Liver (tissue), 9 donors: ENCODE measurements around the gene BTBD1. TPM values are rescaled to one million over a fixed set of nuclear protein-coding genes. Genes with fewer than 3 reads are reported as not detected.

Experiments
- DNase-seq: peaks from one replicate; pipeline ENCODE4 v3.0.0-alpha.2; 2017; ENCODE audit warnings: low spot score
- H3K27ac ChIP-seq, 2 donors: one replicate each; pipeline ENCODE4 v1.7.0; 2013; ENCODE audit warnings: inconsistent platforms in 2 of 2, low read length in 2 of 2, control low read depth in 1 of 2, low read depth in 1 of 2, mild to moderate bottlenecking in 1 of 2
- H3K27me3 ChIP-seq, 4 donors: one replicate each; pipeline versions ENCODE4 v1.6.1 to v1.7.0; 2013; ENCODE audit warnings: low read length in 3 of 4, inconsistent platforms in 1 of 4, mild to moderate bottlenecking in 1 of 4, moderate library complexity in 1 of 4; ENCODE audit not compliant: control insufficient read depth in 4 of 4, insufficient read depth in 4 of 4
- H3K36me3 ChIP-seq, 4 donors: one replicate each; pipeline versions ENCODE4 v1.6.1 to v1.7.0; 2013; ENCODE audit warnings: low read length in 3 of 4, mild to moderate bottlenecking in 3 of 4, low read depth in 1 of 4, moderate library complexity in 1 of 4; ENCODE audit not compliant: control insufficient read depth in 4 of 4, insufficient read depth in 3 of 4
- H3K4me1 ChIP-seq, 4 donors: one replicate each; pipeline versions ENCODE4 v1.6.1 to v1.7.0; 2013; ENCODE audit warnings: low read length in 3 of 4, mild to moderate bottlenecking in 3 of 4, moderate library complexity in 1 of 4; ENCODE audit not compliant: control insufficient read depth in 4 of 4, insufficient read depth in 4 of 4
- H3K4me3 ChIP-seq, 3 donors: one replicate each; pipeline versions ENCODE4 v1.6.1 to v1.7.0; 2013; ENCODE audit warnings: low read length in 3 of 3, control low read depth in 1 of 3, low read depth in 1 of 3, mild to moderate bottlenecking in 1 of 3
- H3K9ac ChIP-seq, 2 donors: one replicate each; pipeline ENCODE4 v1.7.0; 2013; ENCODE audit warnings: low read length in 2 of 2, mild to moderate bottlenecking in 2 of 2, moderate library complexity in 2 of 2, control low read depth in 1 of 2, low read depth in 1 of 2
- H3K9me3 ChIP-seq, 4 donors: one replicate each; pipeline versions ENCODE4 v1.6.1 to v1.7.0; 2013; ENCODE audit warnings: low read length in 3 of 4; ENCODE audit not compliant: control insufficient read depth in 4 of 4
- EGR1 ChIP-seq, 2 donors: IDR thresholded peaks; 2 replicates each; pipeline ENCODE4 v1.6.1; 2016 to 2018; ENCODE audit warnings: antibody characterized with exemption in 2 of 2, low read depth in 2 of 2
- FOXA1 ChIP-seq: IDR thresholded peaks from 2 replicates; pipeline ENCODE4 v1.6.1; 2016; ENCODE audit warnings: antibody characterized with exemption
- FOXA2 ChIP-seq: IDR thresholded peaks from 2 replicates; pipeline ENCODE4 v1.6.1; 2016; ENCODE audit warnings: antibody characterized with exemption
- GABPA ChIP-seq, 2 donors: IDR thresholded peaks in 1 of 2; conservative IDR thresholded peaks in 1 of 2; 2 replicates each; pipeline ENCODE4 v1.6.1; 2016; ENCODE audit warnings: antibody characterized with exemption in 2 of 2, mild to moderate bottlenecking in 1 of 2, moderate library complexity in 1 of 2
- HNF4A ChIP-seq, 2 donors: conservative IDR thresholded peaks; 2 replicates each; pipeline ENCODE4 v1.6.1; 2016; ENCODE audit warnings: antibody characterized with exemption in 2 of 2, mild to moderate bottlenecking in 2 of 2
- HNF4G ChIP-seq: IDR thresholded peaks from 2 replicates; pipeline ENCODE4 v1.6.1; 2016; ENCODE audit warnings: antibody characterized with exemption
- JUND ChIP-seq, 2 donors: IDR thresholded peaks; 2 replicates each; pipeline ENCODE4 v1.6.1; 2016; ENCODE audit warnings: antibody characterized with exemption in 2 of 2
- NR2F2 ChIP-seq: IDR thresholded peaks from 2 replicates; pipeline ENCODE4 v1.6.1; 2016; ENCODE audit warnings: antibody characterized with exemption
- RAD21 ChIP-seq, 2 donors: IDR thresholded peaks; 2 replicates each; pipeline ENCODE4 v1.6.1; 2016; ENCODE audit warnings: antibody characterized with exemption in 2 of 2, mild to moderate bottlenecking in 2 of 2
- RXRA ChIP-seq, 2 donors: IDR thresholded peaks; 2 replicates each; pipeline ENCODE4 v1.6.1; 2017 to 2018; ENCODE audit warnings: antibody characterized with exemption in 2 of 2, mild to moderate bottlenecking in 1 of 2
- SP1 ChIP-seq: IDR thresholded peaks from 2 replicates; pipeline ENCODE4 v1.6.1; 2018; ENCODE audit warnings: antibody characterized with exemption, mild to moderate bottlenecking
- TAF1 ChIP-seq: conservative IDR thresholded peaks from 2 replicates; pipeline ENCODE4 v1.6.1; 2016; ENCODE audit warnings: antibody characterized with exemption, mild to moderate bottlenecking
- YY1 ChIP-seq: IDR thresholded peaks from 2 replicates; pipeline ENCODE4 v1.6.1; 2016; ENCODE audit warnings: antibody characterized with exemption, mild to moderate bottlenecking
- WGBS: extraction: QIAGEN DNeasy Blood & Tissue Kit; methylation state at CpG from one replicate; pipeline ENCODE4 v1.1.7; 2013; 5-methylcytosine and 5-hydroxymethylcytosine counted together
- polyA plus RNA-seq, 2 donors: library from polyadenylated mRNA; stranded (reverse) in 1 of 2; unstranded in 1 of 2; fragments of 200-250 nt in 1 of 2; fragments of >200 nt in 1 of 2; fragmentation: Nextera tagmentation in 1 of 2; extraction: Ambion mirVana in 1 of 2; gene quantifications; one replicate each; pipeline versions ENCODE4 v1.2.1 to v1.2.3, GENCODE V29; 2013 to 2015
- total RNA-seq, 2 donors: library from RNA; depleted of rRNA; stranded (reverse); fragments of >200 nt; gene quantifications; one replicate each; pipeline ENCODE4 v1.2.3, GENCODE V29; 2014
- TF ChIP-seq, protein P1 (sequence below): IDR thresholded peaks from 2 replicates; pipeline ENCODE4 v1.6.1; 2016; ENCODE audit warnings: antibody characterized with exemption
- TF ChIP-seq, protein P2 (sequence below): fragments of 150-350 bp; IDR thresholded peaks from 2 replicates; pipeline ENCODE4 v1.5.1; 2017; ENCODE audit warnings: improper control_type of control experiment, low read depth, low read length; ENCODE audit not compliant: missing input control
- TF ChIP-seq, protein P3 (sequence below): IDR thresholded peaks from 2 replicates; pipeline ENCODE4 v1.6.1; 2016; ENCODE audit warnings: antibody characterized with exemption
- TF ChIP-seq, protein P4 (sequence below): IDR thresholded peaks from 2 replicates; pipeline ENCODE4 v1.6.1; 2016; ENCODE audit warnings: antibody characterized with exemption, mild to moderate bottlenecking
- TF ChIP-seq, protein P5 (sequence below): IDR thresholded peaks from 2 replicates; pipeline ENCODE4 v1.6.1; 2016; ENCODE audit warnings: antibody characterized with exemption
- donor health status: healthy.
- donor health status: healthy.
- donor health status: healthy.
- donor health status: healthy.
- donor health status: healthy.

Gene BTBD1
- total and polyA plus RNA-seq, 4 donors: 8.6 to 43.9 (median 27.6) TPM

DNA sequence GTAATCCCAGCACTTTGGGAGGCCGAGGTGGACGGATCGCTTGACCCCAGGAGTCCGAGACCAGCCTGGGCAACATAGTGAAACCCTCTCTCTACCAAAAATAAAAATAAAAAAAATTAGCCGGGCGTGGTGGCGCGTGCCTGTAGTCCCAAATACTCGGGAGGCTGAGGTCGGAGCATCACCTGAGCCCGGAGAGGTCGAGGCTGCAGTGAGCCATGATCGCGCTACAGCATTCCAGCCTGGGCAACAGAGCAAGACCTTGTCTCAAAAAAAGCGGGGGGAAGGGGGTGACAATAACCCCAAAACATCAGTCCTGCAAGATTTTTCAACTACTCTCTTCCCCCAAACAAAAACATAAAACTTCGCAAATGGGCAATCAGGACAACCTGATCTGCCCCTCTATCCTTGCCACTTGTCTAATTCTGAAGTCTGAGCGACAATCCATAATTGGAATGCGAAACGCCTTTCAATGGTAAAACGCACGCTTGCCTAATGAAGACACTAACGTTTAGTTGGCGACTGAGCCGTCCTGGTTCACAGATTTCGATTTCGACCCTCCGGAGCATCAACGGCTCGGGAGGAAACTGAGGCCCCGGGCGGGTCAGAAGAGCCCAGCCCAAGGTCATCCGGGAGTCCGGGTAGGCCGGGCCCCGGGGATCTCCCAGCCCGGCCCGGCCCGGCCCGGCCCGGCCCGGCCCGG, 868 bp downstream of the BTBD1 start:
- H3K9me3 ChIP-seq: no peaks in the 10 kb centered on the region
- H3K4me1 ChIP-seq: peaks cover 4 to 34% (median 21%) of the 10 kb centered on the region in 4 donors
- WGBS: 10% methylated on average over 42 of the region's 42 CpGs
- DNase-seq: no peak
- TF ChIP-seq EGR1 (IDR thresholded peaks at IDR 0.05; ENCODE audit: low read depth in 2 of 2) (no peak), HNF4G (no peak), JUND (IDR thresholded peaks at IDR 0.05) (no peak), RXRA (IDR thresholded peaks at IDR 0.05) (no peak), GABPA (IDR thresholded peaks at IDR 0.05 in 1 of 2, conservative IDR thresholded peaks at IDR 0.05 in 1 of 2) (no peak), YY1 (no peak), SP1 (no peak), TAF1 (no peak), FOXA1 (no peak), RAD21 (IDR thresholded peaks at IDR 0.05) (no peak)
- TF ChIP-seq, protein P1, sequence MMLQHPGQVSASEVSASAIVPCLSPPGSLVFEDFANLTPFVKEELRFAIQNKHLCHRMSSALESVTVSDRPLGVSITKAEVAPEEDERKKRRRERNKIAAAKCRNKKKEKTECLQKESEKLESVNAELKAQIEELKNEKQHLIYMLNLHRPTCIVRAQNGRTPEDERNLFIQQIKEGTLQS: no peak
- TF ChIP-seq, protein P2, sequence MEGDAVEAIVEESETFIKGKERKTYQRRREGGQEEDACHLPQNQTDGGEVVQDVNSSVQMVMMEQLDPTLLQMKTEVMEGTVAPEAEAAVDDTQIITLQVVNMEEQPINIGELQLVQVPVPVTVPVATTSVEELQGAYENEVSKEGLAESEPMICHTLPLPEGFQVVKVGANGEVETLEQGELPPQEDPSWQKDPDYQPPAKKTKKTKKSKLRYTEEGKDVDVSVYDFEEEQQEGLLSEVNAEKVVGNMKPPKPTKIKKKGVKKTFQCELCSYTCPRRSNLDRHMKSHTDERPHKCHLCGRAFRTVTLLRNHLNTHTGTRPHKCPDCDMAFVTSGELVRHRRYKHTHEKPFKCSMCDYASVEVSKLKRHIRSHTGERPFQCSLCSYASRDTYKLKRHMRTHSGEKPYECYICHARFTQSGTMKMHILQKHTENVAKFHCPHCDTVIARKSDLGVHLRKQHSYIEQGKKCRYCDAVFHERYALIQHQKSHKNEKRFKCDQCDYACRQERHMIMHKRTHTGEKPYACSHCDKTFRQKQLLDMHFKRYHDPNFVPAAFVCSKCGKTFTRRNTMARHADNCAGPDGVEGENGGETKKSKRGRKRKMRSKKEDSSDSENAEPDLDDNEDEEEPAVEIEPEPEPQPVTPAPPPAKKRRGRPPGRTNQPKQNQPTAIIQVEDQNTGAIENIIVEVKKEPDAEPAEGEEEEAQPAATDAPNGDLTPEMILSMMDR: no peak
- TF ChIP-seq, protein P3, sequence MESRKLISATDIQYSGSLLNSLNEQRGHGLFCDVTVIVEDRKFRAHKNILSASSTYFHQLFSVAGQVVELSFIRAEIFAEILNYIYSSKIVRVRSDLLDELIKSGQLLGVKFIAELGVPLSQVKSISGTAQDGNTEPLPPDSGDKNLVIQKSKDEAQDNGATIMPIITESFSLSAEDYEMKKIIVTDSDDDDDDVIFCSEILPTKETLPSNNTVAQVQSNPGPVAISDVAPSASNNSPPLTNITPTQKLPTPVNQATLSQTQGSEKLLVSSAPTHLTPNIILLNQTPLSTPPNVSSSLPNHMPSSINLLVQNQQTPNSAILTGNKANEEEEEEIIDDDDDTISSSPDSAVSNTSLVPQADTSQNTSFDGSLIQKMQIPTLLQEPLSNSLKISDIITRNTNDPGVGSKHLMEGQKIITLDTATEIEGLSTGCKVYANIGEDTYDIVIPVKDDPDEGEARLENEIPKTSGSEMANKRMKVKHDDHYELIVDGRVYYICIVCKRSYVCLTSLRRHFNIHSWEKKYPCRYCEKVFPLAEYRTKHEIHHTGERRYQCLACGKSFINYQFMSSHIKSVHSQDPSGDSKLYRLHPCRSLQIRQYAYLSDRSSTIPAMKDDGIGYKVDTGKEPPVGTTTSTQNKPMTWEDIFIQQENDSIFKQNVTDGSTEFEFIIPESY: no peak
- H3K36me3 ChIP-seq: peaks cover 0 to 2% (median 0%) of the 10 kb centered on the region in 4 donors
- no peaks in the 10 kb centered on the region for H3K27me3 ChIP-seq
- peak overlapping the region; percentile 90 to 96 for H3K27ac ChIP-seq
- peak overlapping the region; percentile 94 to 100 (median 96) for H3K4me3 ChIP-seq
- H3K9ac ChIP-seq: peak overlapping the region; percentile 80 to 94

DNA sequence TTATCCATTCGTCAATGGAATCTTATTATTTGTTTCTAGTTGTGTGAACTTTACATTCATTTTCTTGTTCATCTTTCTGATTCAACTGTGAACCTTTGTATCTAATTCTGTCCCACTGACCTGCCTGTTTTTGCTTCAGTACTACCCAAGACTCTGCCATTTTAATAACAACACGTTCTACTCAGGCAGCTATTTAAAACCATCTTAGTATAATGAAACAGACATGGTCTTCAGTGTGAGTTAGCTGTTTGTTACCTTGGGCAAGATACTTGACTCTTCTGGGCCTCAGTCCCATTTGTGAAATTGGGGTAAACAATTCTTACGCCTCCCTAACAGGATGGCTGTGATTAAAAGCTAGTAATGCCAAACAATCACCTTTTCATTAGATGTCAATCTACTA, 1.6 kb downstream of the BTBD1 start:
- WGBS: 30% methylated on average over 3 of the region's 3 CpGs
- H3K4me3 ChIP-seq: peak overlapping the region; percentile 94 to 100 (median 96)
- no peak overlapping the region for H3K27ac ChIP-seq
- TF ChIP-seq YY1 (no peak), FOXA2 (no peak), FOXA1 (no peak), EGR1 (IDR thresholded peaks at IDR 0.05; ENCODE audit: low read depth in 2 of 2) (no peak), HNF4A (conservative IDR thresholded peaks at IDR 0.05) (no peak), RXRA (IDR thresholded peaks at IDR 0.05) (no peak), SP1 (no peak), NR2F2 (no peak), RAD21 (IDR thresholded peaks at IDR 0.05) (no peak), HNF4G (no peak), TAF1 (no peak)
- TF ChIP-seq, protein P1: no peak
- TF ChIP-seq, protein P2: no peak
- TF ChIP-seq, protein P3: no peak
- TF ChIP-seq, protein P4, sequence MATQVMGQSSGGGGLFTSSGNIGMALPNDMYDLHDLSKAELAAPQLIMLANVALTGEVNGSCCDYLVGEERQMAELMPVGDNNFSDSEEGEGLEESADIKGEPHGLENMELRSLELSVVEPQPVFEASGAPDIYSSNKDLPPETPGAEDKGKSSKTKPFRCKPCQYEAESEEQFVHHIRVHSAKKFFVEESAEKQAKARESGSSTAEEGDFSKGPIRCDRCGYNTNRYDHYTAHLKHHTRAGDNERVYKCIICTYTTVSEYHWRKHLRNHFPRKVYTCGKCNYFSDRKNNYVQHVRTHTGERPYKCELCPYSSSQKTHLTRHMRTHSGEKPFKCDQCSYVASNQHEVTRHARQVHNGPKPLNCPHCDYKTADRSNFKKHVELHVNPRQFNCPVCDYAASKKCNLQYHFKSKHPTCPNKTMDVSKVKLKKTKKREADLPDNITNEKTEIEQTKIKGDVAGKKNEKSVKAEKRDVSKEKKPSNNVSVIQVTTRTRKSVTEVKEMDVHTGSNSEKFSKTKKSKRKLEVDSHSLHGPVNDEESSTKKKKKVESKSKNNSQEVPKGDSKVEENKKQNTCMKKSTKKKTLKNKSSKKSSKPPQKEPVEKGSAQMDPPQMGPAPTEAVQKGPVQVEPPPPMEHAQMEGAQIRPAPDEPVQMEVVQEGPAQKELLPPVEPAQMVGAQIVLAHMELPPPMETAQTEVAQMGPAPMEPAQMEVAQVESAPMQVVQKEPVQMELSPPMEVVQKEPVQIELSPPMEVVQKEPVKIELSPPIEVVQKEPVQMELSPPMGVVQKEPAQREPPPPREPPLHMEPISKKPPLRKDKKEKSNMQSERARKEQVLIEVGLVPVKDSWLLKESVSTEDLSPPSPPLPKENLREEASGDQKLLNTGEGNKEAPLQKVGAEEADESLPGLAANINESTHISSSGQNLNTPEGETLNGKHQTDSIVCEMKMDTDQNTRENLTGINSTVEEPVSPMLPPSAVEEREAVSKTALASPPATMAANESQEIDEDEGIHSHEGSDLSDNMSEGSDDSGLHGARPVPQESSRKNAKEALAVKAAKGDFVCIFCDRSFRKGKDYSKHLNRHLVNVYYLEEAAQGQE: no peak
- TF ChIP-seq, protein P5, sequence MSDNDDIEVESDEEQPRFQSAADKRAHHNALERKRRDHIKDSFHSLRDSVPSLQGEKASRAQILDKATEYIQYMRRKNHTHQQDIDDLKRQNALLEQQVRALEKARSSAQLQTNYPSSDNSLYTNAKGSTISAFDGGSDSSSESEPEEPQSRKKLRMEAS: no peak
- peaks cover 0 to 2% (median 0%) of the 10 kb centered on the region in 4 donors for H3K36me3 ChIP-seq
- H3K4me1 ChIP-seq: peaks cover 4 to 34% (median 21%) of the 10 kb centered on the region in 4 donors
- peak overlapping the region; percentile 67 to 80 for H3K9ac ChIP-seq
- no peaks in the 10 kb centered on the region for H3K9me3 ChIP-seq
- no peak for DNase-seq
- no peaks in the 10 kb centered on the region for H3K27me3 ChIP-seq
